Hepatocyte (in vitro differentiated cells): ENCODE measurements around the gene ABHD15. TPM values are rescaled to one million over a fixed set of nuclear protein-coding genes. Genes with fewer than 3 reads are reported as not detected.

ENCODE experiments used
- DNase-seq: peaks from one replicate; pipeline ENCODE4 v3.0.0-alpha.2; 2016; ENCODE audit warnings: low spot score
- H2AFZ ChIP-seq: fragments of 200-600 bp; sonication (generic); 2 replicates; pipeline ENCODE4 v1.6.0; 2016; ENCODE audit warnings: antibody characterized with exemption, mild to moderate bottlenecking
- H3K27ac ChIP-seq: fragments of 200-600 bp; sonication (generic); 2 replicates; pipeline ENCODE4 v1.5.1; 2016; ENCODE audit warnings: mild to moderate bottlenecking
- H3K27me3 ChIP-seq: fragments of 200-600 bp; sonication (generic); 2 replicates; pipeline ENCODE4 v1.6.1; 2016
- H3K36me3 ChIP-seq: fragments of 200-600 bp; sonication (generic); replicated peaks from 2 replicates; pipeline ENCODE4 v1.5.1; 2016; ENCODE audit warnings: low read depth; ENCODE audit not compliant: insufficient read depth
- H3K4me1 ChIP-seq: fragments of 200-600 bp; sonication (generic); 2 replicates; pipeline ENCODE4 v1.5.1; 2016; ENCODE audit warnings: mild to moderate bottlenecking, moderate library complexity; ENCODE audit not compliant: insufficient read depth
- H3K4me2 ChIP-seq: fragments of 200-600 bp; sonication (generic); 2 replicates; pipeline ENCODE4 v1.6.0; 2016
- H3K4me3 ChIP-seq: fragments of 200-600 bp; sonication (generic); 2 replicates; pipeline ENCODE4 v1.5.1; 2016; ENCODE audit warnings: mild to moderate bottlenecking
- H3K79me2 ChIP-seq: fragments of 200-600 bp; sonication (generic); 2 replicates; pipeline ENCODE4 v1.6.0; 2017; ENCODE audit warnings: mild to moderate bottlenecking
- H3K9me2 ChIP-seq: fragments of 200-600 bp; sonication (generic); replicated peaks from 2 replicates; pipeline ENCODE4 v1.6.0; 2017; ENCODE audit warnings: mild to moderate bottlenecking; ENCODE audit not compliant: insufficient read depth
- H3K9me3 ChIP-seq: fragments of 200-600 bp; sonication (generic); 2 replicates; pipeline ENCODE4 v1.5.1; 2016; ENCODE audit warnings: low read depth, mild to moderate bottlenecking
- H4K20me1 ChIP-seq: fragments of 200-600 bp; sonication (generic); 2 replicates; pipeline ENCODE4 v1.6.0; 2016; ENCODE audit warnings: mild to moderate bottlenecking; ENCODE audit not compliant: insufficient read depth, poor library complexity, severe bottlenecking
- CTCF ChIP-seq: fragments of 200-600 bp; sonication (generic); IDR thresholded peaks from 2 replicates; pipeline ENCODE4 v1.5.1; 2016; ENCODE audit warnings: antibody characterized with exemption, mild to moderate bottlenecking; ENCODE audit not compliant: poor library complexity
- EZH2 ChIP-seq: fragments of 200-600 bp; sonication (generic); IDR thresholded peaks from 2 replicates; pipeline ENCODE4 v1.6.1; 2016; ENCODE audit warnings: antibody characterized with exemption, mild to moderate bottlenecking, borderline replicate concordance
- EZH2phosphoT487 ChIP-seq: fragments of 200-600 bp; sonication (generic); IDR thresholded peaks from one replicate; pipeline ENCODE4 v1.6.1; 2018; ENCODE audit warnings: antibody characterized with exemption, mild to moderate bottlenecking, low read depth, moderate library complexity; ENCODE audit not compliant: unreplicated experiment, severe bottlenecking
- WGBS: methylation state at CpG from one replicate; pipeline ENCODE4 v1.1.6; 2016; ENCODE audit warnings: low lambda C conversion rate; ENCODE audit errors: missing lambda C conversion rate; 5-methylcytosine and 5-hydroxymethylcytosine counted together
- polyA plus RNA-seq: library from polyadenylated mRNA; unstranded; fragments of >200 nt; fragmentation: Nextera tagmentation; extraction: Ambion mirVana; gene quantifications from 2 replicates; pipeline ENCODE4 v1.2.1, GENCODE V29; 2016
- total RNA-seq: library from RNA; depleted of rRNA; stranded (reverse); fragments of >200 nt; gene quantifications from 2 replicates; pipeline ENCODE4 v1.2.3, GENCODE V29; 2014

ABHD15 gene
- total and polyA plus RNA-seq, 2 experiments from 2014 or later, result 11.0 to 19.2 TPM

GRCh38 chr17:29572691-29573557 lies 6.1 kb upstream of the ABHD15 start:
- peaks cover 27% of the 10 kb centered on the region for H3K4me1 ChIP-seq
- no peaks in the 10 kb centered on the region for H4K20me1 ChIP-seq
- no peak overlapping the region for H3K27ac ChIP-seq
- no peaks in the 10 kb centered on the region for H3K9me3 ChIP-seq
- H3K36me3 ChIP-seq, result no peaks in the 10 kb centered on the region
- H3K27me3 ChIP-seq, result no peaks in the 10 kb centered on the region
- peaks cover 25% of the 10 kb centered on the region for H3K79me2 ChIP-seq
- H2AFZ ChIP-seq, result no peak overlapping the region
- H3K4me3 ChIP-seq, result no peak overlapping the region
- no peaks in the 10 kb centered on the region for H3K9me2 ChIP-seq
- peak; percentile 81 for DNase-seq
- H3K4me2 ChIP-seq, result peak overlapping the region; percentile 76
- TF ChIP-seq CTCF (peak; percentile 68), EZH2 (no peak)
- WGBS, result 28% methylated on average over 54 of the region's 62 CpGs

GRCh38 chr17:29571883-29572681 lies 5.2 kb upstream of the ABHD15 start:
- H4K20me1 ChIP-seq, result no peaks in the 10 kb centered on the region
- peaks cover 27% of the 10 kb centered on the region for H3K4me1 ChIP-seq
- 73% methylated on average over 28 of the region's 30 CpGs for WGBS
- no peak overlapping the region for H3K27ac ChIP-seq
- no peaks in the 10 kb centered on the region for H3K9me2 ChIP-seq
- no peaks in the 10 kb centered on the region for H3K27me3 ChIP-seq
- DNase-seq, result peak; percentile 32
- peak overlapping the region; percentile 76 for H3K4me2 ChIP-seq
- no peak for TF ChIP-seq EZH2
- TF ChIP-seq CTCF, result no peak
- no peak for TF ChIP-seq EZH2phosphoT487
- H3K9me3 ChIP-seq, result no peaks in the 10 kb centered on the region
- peaks cover 25% of the 10 kb centered on the region for H3K79me2 ChIP-seq
- H2AFZ ChIP-seq, result no peak overlapping the region
- H3K4me3 ChIP-seq, result no peak overlapping the region
- H3K36me3 ChIP-seq, result no peaks in the 10 kb centered on the region

GRCh38 chr17:29571486-29571882 lies 4.6 kb upstream of the ABHD15 start:
- WGBS, result 96% methylated on average over 6 of the region's 6 CpGs
- Histone ChIP-seq H3K9me2 (no peaks in the 10 kb centered on the region), H3K27me3 (no peaks in the 10 kb centered on the region), H3K9me3 (no peaks in the 10 kb centered on the region), H3K4me1 (peaks cover 29% of the 10 kb centered on the region), H2AFZ (no peak overlapping the region), H3K36me3 (no peaks in the 10 kb centered on the region), H3K79me2 (peaks cover 25% of the 10 kb centered on the region), H4K20me1 (no peaks in the 10 kb centered on the region), H3K4me2 (no peak overlapping the region), H3K4me3 (no peak overlapping the region), H3K27ac (no peak overlapping the region)
- TF ChIP-seq EZH2 (no peak), CTCF (no peak), EZH2phosphoT487 (no peak)
- no peak for DNase-seq
